Measurements from ENCODE around the gene FSHR.

The FSHR gene

GRCh38 chr2:48948400-48949125 is 205.8 kb downstream of the FSHR start:
- no peak for DNase-seq

- DNase-seq: no peak
These were observed 207.8 kb downstream of the FSHR start for GRCh38 chr2:48946449-48947048.

- no peak for DNase-seq
These were observed 209.4 kb downstream of the FSHR start for GRCh38 chr2:48944956-48945355.

- DNase-seq: no peak
These were observed 210.9 kb downstream of the FSHR start for GRCh38 chr2:48943436-48943835.

GRCh38 chr2:48941908-48942307 is 212.4 kb downstream of the FSHR start:
- no peak for DNase-seq

GRCh38 chr2:48941456-48941855 is 212.9 kb downstream of the FSHR start:
- no peak for DNase-seq

- no peak for DNase-seq
These were observed 213.7 kb downstream of the FSHR start for GRCh38 chr2:48940606-48941005.

- DNase-seq: no peak
These were observed 215.1 kb downstream of the FSHR start for GRCh38 chr2:48939232-48939631.

GRCh38 chr2:48938231-48938630 is 216.1 kb downstream of the FSHR start:
- DNase-seq: no peak

GRCh38 chr2:48934807-48935206 is 219.5 kb downstream of the FSHR start:
- DNase-seq: no peak

GRCh38 chr2:48933828-48934497 is 220.4 kb downstream of the FSHR start:
- DNase-seq: no peak

- no peak for DNase-seq
These were observed 221.6 kb downstream of the FSHR start for GRCh38 chr2:48932667-48933066.

GRCh38 chr2:48929571-48930301 is 224.6 kb downstream of the FSHR start:
- no peak for DNase-seq

- DNase-seq: no peak
These were observed 227.0 kb downstream of the FSHR start for GRCh38 chr2:48927355-48927754.

GRCh38 chr2:48915884-48916283 is 238.4 kb downstream of the FSHR start:
- no peak for DNase-seq

- no peak for DNase-seq
These were observed 239.1 kb downstream of the FSHR start for GRCh38 chr2:48915227-48915626.

- DNase-seq: no peak
These were observed 239.7 kb downstream of the FSHR start for GRCh38 chr2:48914477-48915089.

All from activated T-cell treated with anti-CD3 and anti-CD28 coated beads, Interleukin-2, amount 50 U/mL, for 48 hours (primary cell).